ENCODE data around the gene NXF1.

DNA sequence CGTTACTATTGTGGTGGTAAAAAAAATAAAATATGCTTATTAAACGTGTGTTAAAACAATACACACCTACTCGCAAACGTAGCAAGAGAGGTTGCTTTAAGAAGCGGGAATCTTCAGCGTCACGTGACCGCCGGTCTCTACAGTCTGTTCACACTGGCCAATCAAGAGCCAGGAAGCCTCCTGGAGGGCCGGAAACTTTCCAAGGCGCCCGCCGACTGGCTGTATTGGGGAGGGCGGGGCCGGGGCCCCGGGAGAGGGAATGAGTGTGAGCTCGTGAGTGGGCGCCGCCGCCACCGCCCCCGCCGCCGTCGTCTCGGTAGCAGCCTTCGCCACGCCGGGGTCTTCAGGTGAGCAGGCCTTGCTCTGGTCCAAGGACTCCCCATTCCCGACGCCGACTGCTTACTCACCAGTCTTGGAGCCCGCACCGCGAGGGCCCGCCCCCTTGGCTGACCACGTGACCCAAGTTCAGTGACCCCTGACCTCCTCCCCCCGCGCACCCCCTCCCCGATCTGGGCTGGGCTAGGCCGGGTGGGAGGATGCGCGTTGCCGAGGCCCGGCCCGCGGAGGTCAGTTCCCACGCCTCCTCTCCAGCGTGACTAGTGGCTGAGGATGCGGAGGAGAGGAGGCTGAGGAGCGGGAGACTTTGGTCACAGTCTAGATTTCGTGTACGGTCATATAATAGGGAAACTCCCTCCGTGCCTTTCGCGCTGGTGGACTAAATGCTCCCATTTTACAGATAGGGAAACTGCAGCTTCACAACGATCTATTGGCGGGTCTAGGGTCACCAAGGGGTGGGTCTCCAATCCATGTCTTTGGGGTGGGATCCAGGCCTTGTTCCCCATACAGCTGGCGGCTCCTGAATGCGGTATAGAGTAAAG, 33.9 kb downstream of the NXF1 start, which contains the start of gene TAF6L:
- TF ChIP-seq POLR2A (IDR thresholded peaks at IDR 0.05; ENCODE audit: insufficient read depth in 1 of 2, low read depth in 2 of 2, low read length in 2 of 2), result peak; percentile 60 to 88; a peak in 3 of 4 replicates
- TF ChIP-seq SMARCC2 (IDR thresholded peaks at IDR 0.05), result no peak
- no peak for TF ChIP-seq ZNF766 (CRISPR knock-in tag; IDR thresholded peaks at IDR 0.05; ENCODE audit: borderline replicate concordance)
- TF ChIP-seq, protein P1, sequence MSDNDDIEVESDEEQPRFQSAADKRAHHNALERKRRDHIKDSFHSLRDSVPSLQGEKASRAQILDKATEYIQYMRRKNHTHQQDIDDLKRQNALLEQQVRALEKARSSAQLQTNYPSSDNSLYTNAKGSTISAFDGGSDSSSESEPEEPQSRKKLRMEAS (IDR thresholded peaks at IDR 0.05), result peak; percentile 68
- TF ChIP-seq ZNF10 (CRISPR knock-in tag; IDR thresholded peaks at IDR 0.05; ENCODE audit: borderline replicate concordance, low read depth), result no peak
- TF ChIP-seq RNF2 (conservative IDR thresholded peaks at IDR 0.05; ENCODE audit: low read depth), result peak; percentile 24; the same call in 1 of the 2 replicates
- peak; percentile 34; the same call in 1 of the 2 replicates for TF ChIP-seq ZNF777 (CRISPR knock-in tag; IDR thresholded peaks at IDR 0.05)
- 0 out of 2 replicates have a peak, but pooled peaks have one; percentile 36 for TF ChIP-seq CBFB (CRISPR knock-in tag; IDR thresholded peaks at IDR 0.05)
